CD4-positive, alpha-beta T cell treated with Interleukin-4 for 4 hours (primary cell): ENCODE data around the gene DESI2.
A peak's percentile ranks its signal among the peaks of the same experiment; 100 is the strongest.

Experiments
- DNase-seq: peaks from one replicate; pipeline ENCODE4 v3.0.0-alpha.2; 2020

The DESI2 gene

GRCh38 chr1:244652623-244653438, at the start of gene DESI2:
Gene DESI2, plus strand, starts transcription at chr1:244653126. Its CDS starts 188 bp downstream, at chr1:244653314.
- DNase-seq: peak; percentile 100

DNA sequence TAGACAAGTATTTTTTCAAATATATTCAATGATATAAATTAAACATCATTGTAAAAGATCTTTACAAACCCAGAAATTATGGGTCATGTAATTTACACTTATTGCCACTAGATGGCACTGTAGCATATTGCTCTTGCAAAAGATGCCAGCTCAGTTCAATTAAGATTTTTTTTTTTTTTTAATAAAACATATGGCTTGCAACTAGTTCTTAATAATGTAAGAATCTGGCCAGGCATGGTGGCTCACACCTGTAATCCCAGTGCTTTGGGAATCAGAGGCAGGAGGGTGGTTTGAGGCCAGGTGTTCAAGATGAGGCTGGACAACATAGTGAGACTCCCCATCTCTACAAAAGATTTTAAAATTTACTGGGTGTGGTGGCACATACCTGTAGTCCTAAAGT, 49.4 kb upstream of the DESI2 start:
- peak; percentile 53 for DNase-seq

- no peak for DNase-seq
Measured at GRCh38 chr1:244605835-244606370, 47.0 kb upstream of the DESI2 start.

GRCh38 chr1:244614113-244614836, 38.7 kb upstream of the DESI2 start:
- no peak for DNase-seq

DNA sequence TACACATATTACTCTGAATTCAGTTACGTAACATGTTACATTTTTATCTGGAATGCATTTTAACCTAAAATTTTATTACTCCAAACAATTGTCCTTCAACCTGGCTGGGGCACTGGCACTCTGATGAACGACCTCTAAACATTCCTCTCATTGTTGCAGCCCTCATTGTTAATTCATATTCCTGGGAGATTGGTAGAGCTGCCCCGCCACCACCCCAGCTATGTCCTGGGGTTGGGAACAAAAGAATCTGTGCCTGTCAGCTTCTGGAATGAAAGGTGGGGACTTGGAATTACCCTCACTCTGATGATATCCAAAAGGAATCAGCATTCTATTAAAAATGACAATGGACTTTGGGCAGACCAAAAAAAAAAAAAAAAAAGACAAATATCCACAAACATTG, 38.0 kb upstream of the DESI2 start:
- no peak for DNase-seq

GRCh38 chr1:244615301-244615700, 37.6 kb upstream of the DESI2 start:
- DNase-seq: no peak

GRCh38 chr1:244626709-244627108, 26.2 kb upstream of the DESI2 start:
- no peak for DNase-seq

DNA sequence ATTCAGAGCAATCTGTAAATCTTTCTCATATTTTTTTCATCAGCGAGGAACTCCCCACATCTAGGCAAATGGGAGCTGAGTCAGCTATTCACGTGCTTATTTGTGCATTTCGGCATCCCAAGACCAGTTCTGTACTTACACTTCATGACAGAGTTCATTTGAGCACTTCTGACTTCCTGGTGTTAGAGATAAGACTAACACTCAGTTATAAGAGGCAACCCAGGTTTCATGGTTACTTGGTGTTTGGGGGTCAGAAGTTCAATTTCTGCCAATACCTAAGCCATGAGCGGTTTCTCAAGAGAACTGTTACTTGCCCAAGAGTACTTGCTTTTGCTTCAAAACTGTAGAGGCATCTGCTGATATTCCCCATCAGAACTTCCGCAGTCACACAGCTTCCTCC, 24.1 kb upstream of the DESI2 start:
- DNase-seq: no peak

GRCh38 chr1:244633140-244633539, 19.8 kb upstream of the DESI2 start:
- DNase-seq: no peak

DNA sequence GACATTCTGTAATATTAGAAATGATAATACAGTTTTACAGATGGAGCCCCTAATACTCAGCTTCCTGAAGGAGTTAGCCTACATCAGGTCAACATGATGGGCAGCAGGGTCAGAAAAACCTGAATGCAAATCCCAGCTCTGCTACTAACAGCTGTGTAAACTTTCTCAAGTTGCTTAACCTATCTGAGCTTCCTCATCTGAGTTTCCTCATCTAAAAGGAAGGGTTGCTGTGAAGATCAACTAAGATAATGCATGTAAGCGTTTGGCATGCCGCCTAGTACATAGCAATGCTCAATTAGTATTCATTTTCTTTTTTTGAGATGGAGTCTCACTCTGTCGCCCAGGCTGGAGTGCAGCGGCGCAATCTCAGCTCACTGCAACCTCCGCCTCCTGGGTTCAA, 18.4 kb upstream of the DESI2 start:
- DNase-seq: no peak

- DNase-seq: no peak
Measured at GRCh38 chr1:244636488-244637259, 16.3 kb upstream of the DESI2 start.

DNA sequence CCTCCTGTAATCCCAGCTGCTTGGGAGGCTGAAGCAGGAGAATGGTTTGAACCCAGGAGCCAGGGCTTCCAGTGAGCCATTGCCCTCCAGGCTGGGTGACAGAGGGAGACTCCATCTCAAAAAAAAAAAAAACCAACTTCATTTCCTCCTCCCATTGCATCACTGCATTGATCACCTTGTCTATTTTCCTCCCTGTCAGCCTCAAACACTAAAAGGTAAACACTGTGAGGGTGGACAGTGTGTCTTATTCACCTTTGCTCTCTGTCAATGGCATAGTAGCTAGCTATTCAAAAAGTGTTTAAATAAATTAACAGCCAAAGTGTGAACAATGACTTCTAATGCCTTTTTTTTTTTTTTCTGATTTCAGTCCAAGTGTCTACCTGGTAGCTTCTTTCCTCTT, 13.4 kb upstream of the DESI2 start:
- no peak for DNase-seq

DNA sequence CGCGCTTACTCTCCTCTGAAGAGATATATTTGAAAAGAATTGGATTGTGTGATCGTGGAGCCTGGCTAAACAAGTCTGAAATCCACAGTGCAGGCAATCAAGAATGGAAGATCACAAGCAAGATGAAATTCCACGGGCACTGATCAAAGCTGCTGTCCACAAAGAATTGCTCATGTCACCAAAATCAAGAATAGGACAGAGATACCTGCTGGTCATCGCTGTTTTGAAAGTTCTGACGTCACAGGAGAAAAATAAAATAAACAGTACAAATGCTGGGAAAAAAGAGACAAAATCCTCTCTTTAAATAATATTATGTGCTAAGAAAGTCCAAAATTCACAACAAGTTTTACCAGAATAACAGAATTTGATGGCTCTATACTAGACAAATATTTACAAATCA, 12.0 kb upstream of the DESI2 start:
- no peak for DNase-seq

GRCh38 chr1:244642526-244642925, 10.4 kb upstream of the DESI2 start:
- DNase-seq: no peak

DNA sequence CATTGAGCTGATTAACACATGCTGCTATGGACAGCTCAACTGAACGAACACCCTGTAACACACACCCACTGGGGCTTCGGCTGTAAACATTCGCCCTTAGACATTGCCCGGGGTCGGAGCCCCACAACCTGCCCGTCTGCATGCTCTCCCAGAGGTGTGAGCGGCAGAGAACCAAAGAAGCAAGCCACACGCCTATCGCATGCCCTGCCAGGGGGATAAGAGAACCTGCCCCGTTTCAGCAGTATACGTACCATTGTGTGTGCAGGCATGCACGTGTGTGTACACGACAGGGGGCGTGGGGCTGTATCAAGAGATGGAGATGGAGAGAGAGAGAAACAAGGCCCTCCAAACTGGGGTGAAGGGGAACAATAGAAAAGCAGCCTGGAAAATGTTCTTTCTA, 9.9 kb upstream of the DESI2 start:
- no peak for DNase-seq

- no peak for DNase-seq
Measured at GRCh38 chr1:244645414-244645813, 7.5 kb upstream of the DESI2 start.

GRCh38 chr1:244645890-244646289, 7.0 kb upstream of the DESI2 start:
- no peak for DNase-seq

- DNase-seq: no peak
Measured at GRCh38 chr1:244647819-244648218, 5.1 kb upstream of the DESI2 start.

- DNase-seq: no peak
Measured at GRCh38 chr1:244651956-244652622, 837 bp upstream of the DESI2 start.

DNA sequence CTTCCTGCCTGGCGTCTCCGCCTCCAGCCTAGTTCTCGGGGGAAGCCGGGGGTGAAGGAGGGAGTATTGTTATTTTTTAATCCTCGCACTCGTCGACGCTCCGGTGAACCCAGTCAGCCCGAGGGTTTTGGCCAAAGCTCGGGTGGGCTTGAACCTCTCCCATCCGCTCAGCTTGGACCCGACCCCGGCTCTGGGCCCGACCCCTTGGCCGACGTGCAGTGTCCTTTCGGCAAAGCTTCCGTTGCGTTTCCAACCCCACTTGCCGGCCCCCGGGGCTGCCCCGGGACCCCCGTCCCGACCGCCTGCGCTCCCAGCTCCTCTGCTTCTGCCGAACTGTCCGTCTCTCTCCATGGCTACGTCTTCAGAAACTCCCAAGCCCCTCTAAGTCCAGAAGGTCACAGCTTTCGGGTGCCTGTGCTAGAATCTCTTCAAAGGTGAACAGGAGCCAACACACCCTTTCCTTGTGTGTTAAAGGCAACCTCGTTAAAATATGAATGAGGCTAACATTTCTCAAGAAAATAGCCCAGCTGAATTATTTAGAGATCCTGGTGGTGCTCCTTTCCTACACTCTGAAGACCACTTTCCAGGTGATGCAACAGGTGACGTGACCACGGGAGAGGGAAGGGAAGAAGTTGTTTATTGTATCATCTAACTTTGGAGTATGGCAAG, 647 bp downstream of the DESI2 start:
- DNase-seq: no peak

DNA sequence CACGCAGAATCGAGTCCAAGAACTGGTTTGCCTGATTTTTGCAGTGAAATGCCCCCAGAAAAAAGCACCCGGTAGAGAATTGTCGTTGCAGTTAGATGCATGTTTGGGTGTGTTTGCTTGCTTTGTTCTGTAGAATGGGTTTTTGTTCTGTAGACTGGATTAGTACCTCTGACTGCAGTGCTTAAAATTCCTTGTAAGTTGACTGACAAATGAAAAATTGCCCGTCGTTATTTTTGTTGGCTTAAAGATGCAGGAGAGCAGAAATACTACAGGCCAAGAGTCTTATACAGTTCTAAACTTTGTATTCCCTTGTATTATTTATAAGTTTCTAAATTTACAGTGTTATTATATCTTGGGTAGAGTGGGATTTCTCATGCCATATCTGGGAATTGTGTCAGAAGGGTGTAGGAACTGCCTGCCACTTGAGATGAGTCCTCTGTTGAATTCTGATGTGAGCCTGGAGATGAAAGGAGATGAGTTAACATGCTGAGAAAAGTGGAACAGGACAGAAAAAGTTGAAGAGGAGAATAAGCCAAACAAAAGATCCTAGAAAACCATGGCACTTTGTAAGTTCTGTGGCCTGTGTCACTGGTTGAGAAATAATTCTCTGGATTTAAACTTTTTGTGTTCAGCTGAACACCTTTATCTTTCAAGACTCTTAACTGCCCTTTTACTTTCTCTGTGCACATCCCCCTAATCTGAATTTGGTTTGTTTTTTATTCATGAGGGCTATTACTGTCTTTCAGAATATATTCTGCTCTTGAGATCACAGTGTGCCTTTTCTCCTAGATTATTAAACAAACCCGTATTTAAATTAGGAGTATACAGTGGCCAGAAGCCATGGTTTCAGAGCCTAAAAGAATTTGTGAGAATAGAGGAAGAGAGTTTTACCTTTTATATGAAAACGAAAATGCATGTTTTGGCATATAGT, 1.4 kb downstream of the DESI2 start:
- no peak for DNase-seq
